GM23248 (cell line): Measurements from ENCODE around the gene FDX2. TPM values are rescaled to one million over a fixed set of nuclear protein-coding genes. Genes with fewer than 3 reads are reported as not detected.

Source experiments
- DNase-seq: peaks from one replicate; pipeline ENCODE4 v3.0.0-alpha.2; 2015
- H2AFZ ChIP-seq: fragments of 200-600 bp; sonication (generic); 2 replicates; pipeline ENCODE4 v1.6.1; 2016; ENCODE audit warnings: antibody characterized with exemption
- H3F3A ChIP-seq: fragments of 200-600 bp; sonication (generic); 2 replicates; pipeline ENCODE4 v1.6.1; 2016; ENCODE audit warnings: mild to moderate bottlenecking, antibody characterized with exemption, mixed run types; ENCODE audit not compliant: insufficient read depth
- H3K27ac ChIP-seq: fragments of 200-600 bp; sonication (generic); 2 replicates; pipeline ENCODE4 v1.5.1; 2016; ENCODE audit warnings: mild to moderate bottlenecking
- H3K27me3 ChIP-seq: fragments of 200-600 bp; sonication (generic); replicated peaks from 2 replicates; pipeline ENCODE4 v1.6.1; 2016; ENCODE audit warnings: mild to moderate bottlenecking; ENCODE audit not compliant: insufficient read depth
- H3K36me3 ChIP-seq: fragments of 200-600 bp; sonication (generic); 2 replicates; pipeline ENCODE4 v1.6.1; 2016; ENCODE audit warnings: low read depth, mild to moderate bottlenecking
- H3K4me1 ChIP-seq: fragments of 200-600 bp; sonication (generic); 2 replicates; pipeline ENCODE4 v1.6.1; 2016; ENCODE audit warnings: mild to moderate bottlenecking; ENCODE audit not compliant: insufficient read depth
- H3K4me2 ChIP-seq: fragments of 200-600 bp; sonication (generic); one replicate; pipeline ENCODE4 v1.6.1; 2016; ENCODE audit warnings: mild to moderate bottlenecking; ENCODE audit not compliant: unreplicated experiment
- H3K4me3 ChIP-seq: fragments of 200-600 bp; sonication (generic); 2 replicates; pipeline ENCODE4 v1.5.1; 2016; ENCODE audit warnings: mild to moderate bottlenecking
- H3K79me2 ChIP-seq: fragments of 200-600 bp; sonication (generic); 2 replicates; pipeline ENCODE4 v1.6.1; 2016; ENCODE audit warnings: mild to moderate bottlenecking; ENCODE audit not compliant: insufficient read depth
- H3K9ac ChIP-seq: fragments of 200-600 bp; sonication (generic); 2 replicates; pipeline ENCODE4 v1.6.1; 2016; ENCODE audit warnings: mild to moderate bottlenecking
- H3K9me2 ChIP-seq: fragments of 200-600 bp; sonication (generic); 2 replicates; pipeline ENCODE4 v1.6.1; 2016; ENCODE audit warnings: mixed run types, mild to moderate bottlenecking, moderate library complexity; ENCODE audit not compliant: insufficient read depth
- H3K9me3 ChIP-seq: fragments of 200-600 bp; sonication (generic); one replicate; pipeline ENCODE4 v1.6.1; 2017; ENCODE audit warnings: low read depth
- H4K20me1 ChIP-seq: fragments of 200-600 bp; sonication (generic); 2 replicates; pipeline ENCODE4 v1.6.0; 2016; ENCODE audit not compliant: insufficient read depth
- EZH2 ChIP-seq: fragments of 200-600 bp; sonication (generic); IDR thresholded peaks from 2 replicates; pipeline ENCODE4 v1.6.1; 2018; ENCODE audit warnings: antibody characterized with exemption, mild to moderate bottlenecking; ENCODE audit not compliant: insufficient read depth, poor library complexity, severe bottlenecking
- EZH2phosphoT487 ChIP-seq: fragments of 200-600 bp; sonication (generic); IDR thresholded peaks from 2 replicates; pipeline ENCODE4 v1.6.1; 2018; ENCODE audit warnings: antibody characterized with exemption, moderate library complexity, mild to moderate bottlenecking, low read depth; ENCODE audit not compliant: insufficient read depth
- WGBS, 2 experiments: methylation state at CpG; one replicate each; pipeline ENCODE4 v1.1.6; 2015 to 2017; ENCODE audit warnings: low lambda C conversion rate in 2 of 2, low coverage in 1 of 2; ENCODE audit errors: missing lambda C conversion rate in 2 of 2; 5-methylcytosine and 5-hydroxymethylcytosine counted together
- in situ Hi-C: fragments of 300-500 bp; cut with MboI; formaldehyde crosslinking; loops from 2 replicates; pipeline ENCODE4 v1.15.0; 2020
- polyA plus RNA-seq: library from polyadenylated mRNA; unstranded; fragments of >200 nt; fragmentation: Nextera tagmentation; extraction: Ambion mirVana; gene quantifications from 2 replicates; pipeline ENCODE4 v1.2.1, GENCODE V29; 2016
- total RNA-seq: library from RNA; depleted of rRNA; stranded (reverse); fragments of >200 nt; shearing (Covaris generic); gene quantifications from 2 replicates; pipeline ENCODE4 v1.2.3, GENCODE V29; 2014

FDX2 gene
- total and polyA plus RNA-seq, 2 experiments from 2014 or later = 46.6 to 48.9 TPM

DNA sequence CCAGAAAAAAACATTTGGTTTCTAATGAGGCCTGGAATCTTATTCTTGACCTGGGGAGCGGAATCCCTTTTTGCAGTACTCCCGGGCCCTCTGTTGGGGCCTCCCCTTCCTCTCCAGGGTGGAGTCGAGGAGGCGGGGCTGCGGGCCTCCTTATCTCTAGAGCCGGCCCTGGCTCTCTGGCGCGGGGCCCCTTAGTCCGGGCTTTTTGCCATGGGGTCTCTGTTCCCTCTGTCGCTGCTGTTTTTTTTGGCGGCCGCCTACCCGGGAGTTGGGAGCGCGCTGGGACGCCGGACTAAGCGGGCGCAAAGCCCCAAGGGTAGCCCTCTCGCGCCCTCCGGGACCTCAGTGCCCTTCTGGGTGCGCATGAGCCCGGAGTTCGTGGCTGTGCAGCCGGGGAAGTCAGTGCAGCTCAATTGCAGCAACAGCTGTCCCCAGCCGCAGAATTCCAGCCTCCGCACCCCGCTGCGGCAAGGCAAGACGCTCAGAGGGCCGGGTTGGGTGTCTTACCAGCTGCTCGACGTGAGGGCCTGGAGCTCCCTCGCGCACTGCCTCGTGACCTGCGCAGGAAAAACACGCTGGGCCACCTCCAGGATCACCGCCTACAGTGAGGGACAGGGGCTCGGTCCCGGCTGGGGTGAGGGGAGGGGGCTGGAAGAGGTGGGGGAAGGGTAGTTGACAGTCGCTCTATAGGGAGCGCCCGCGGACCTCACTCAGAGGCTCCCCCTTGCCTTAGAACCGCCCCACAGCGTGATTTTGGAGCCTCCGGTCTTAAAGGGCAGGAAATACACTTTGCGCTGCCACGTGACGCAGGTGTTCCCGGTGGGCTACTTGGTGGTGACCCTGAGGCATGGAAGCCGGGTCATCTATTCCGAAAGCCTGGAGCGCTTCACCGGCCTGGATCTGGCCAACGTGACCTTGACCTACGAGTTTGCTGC is 28.7 kb downstream of the FDX2 start, which contains the start of gene ICAM4:
Gene ICAM4 (plus strand): TSS at position 153 of the 935 bp plus-strand sequence. CDS start 58 bp downstream, at position 211.
- Histone ChIP-seq H3K27ac (no peak within 1 kb of the TSS), H3K36me3 (no peaks in the 10 kb centered on the region; the same call in 1 of the 2 replicates), H3K4me1 (no peaks in the 10 kb centered on the region; the same call in 1 of the 2 replicates), H4K20me1 (no peaks in the 10 kb centered on the region), H3K9me3 (no peaks in the 10 kb centered on the region), H3F3A (0 out of 2 replicates have a peak, but pooled peaks cover 9% of the 10 kb centered on the region), H3K79me2 (no peaks in the 10 kb centered on the region), H3K9ac (no peak within 1 kb of the TSS), H3K9me2 (no peaks in the 10 kb centered on the region), H3K4me3 (no peak within 1 kb of the TSS), H3K27me3 (no peaks in the 10 kb centered on the region), H2AFZ (peak within 1 kb of the TSS; percentile 43), H3K4me2 (no peak within 1 kb of the TSS)
- no peak for TF ChIP-seq EZH2
- no peak for TF ChIP-seq EZH2phosphoT487
- whole genome bisulfite sequencing, 2 experiments = 18% methylated on average over 47 to 54 of the region's 59 CpGs
- DNase-seq = peak; percentile 35
- in situ Hi-C loops = no loop called here

DNA sequence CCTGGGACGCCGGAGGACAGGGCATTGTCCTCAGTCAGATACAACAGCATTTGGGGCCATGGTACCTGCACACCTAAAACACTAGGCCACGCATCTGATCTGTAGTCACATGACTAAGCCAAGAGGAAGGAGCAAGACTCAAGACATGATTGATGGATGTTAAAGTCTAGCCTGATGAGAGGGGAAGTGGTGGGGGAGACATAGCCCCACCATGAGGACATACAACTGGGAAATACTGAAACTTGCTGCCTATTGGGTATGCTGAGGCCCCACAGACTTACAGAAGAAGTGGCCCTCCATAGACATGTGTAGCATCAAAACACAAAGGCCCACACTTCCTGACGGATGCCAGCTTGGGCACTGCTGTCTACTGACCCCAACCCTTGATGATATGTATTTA is 30.4 kb downstream of the FDX2 start:
- Histone ChIP-seq H2AFZ (no peak overlapping the region), H3K36me3 (no peaks in the 10 kb centered on the region; the same call in 1 of the 2 replicates), H3K9ac (no peak overlapping the region), H3K9me2 (no peaks in the 10 kb centered on the region), H3K27ac (no peak overlapping the region), H3K4me2 (no peak overlapping the region), H3F3A (0 out of 2 replicates have a peak, but pooled peaks cover 9% of the 10 kb centered on the region), H3K27me3 (no peaks in the 10 kb centered on the region), H3K79me2 (no peaks in the 10 kb centered on the region), H3K9me3 (no peaks in the 10 kb centered on the region), H3K4me3 (no peak overlapping the region), H4K20me1 (no peaks in the 10 kb centered on the region), H3K4me1 (no peaks in the 10 kb centered on the region)
- in situ Hi-C loops = no loop called here
- WGBS, 2 experiments = 83% methylated on average over 4 of the region's 4 CpGs
- DNase-seq = no peak
- TF ChIP-seq EZH2phosphoT487 (no peak), EZH2 (no peak)

- no peak overlapping the region for H3K4me2 ChIP-seq
- H3K36me3 ChIP-seq = no peaks in the 10 kb centered on the region; the same call in 1 of the 2 replicates
- H3K27ac ChIP-seq = no peak overlapping the region
- H3K79me2 ChIP-seq = no peaks in the 10 kb centered on the region
- H3K9ac ChIP-seq = no peak overlapping the region
- DNase-seq = no peak
- TF ChIP-seq EZH2phosphoT487 (no peak), EZH2 (no peak)
- no peaks in the 10 kb centered on the region for H3K9me3 ChIP-seq
- H3K4me1 ChIP-seq = no peaks in the 10 kb centered on the region
- no peaks in the 10 kb centered on the region for H3K9me2 ChIP-seq
- no peaks in the 10 kb centered on the region for H4K20me1 ChIP-seq
- H3K27me3 ChIP-seq = no peaks in the 10 kb centered on the region
- in situ Hi-C loops = no loop called here
- 85 to 95% methylated on average over 7 to 13 of the region's 13 CpGs for WGBS, 2 experiments
- no peak overlapping the region for H3K4me3 ChIP-seq
- H2AFZ ChIP-seq = no peak overlapping the region
- 0 out of 2 replicates have a peak, but pooled peaks cover 9% of the 10 kb centered on the region for H3F3A ChIP-seq
These were observed 30.9 kb downstream of the FDX2 start for GRCh38 chr19:10284960-10285278.

- WGBS, 2 experiments = 88 to 90% methylated on average over 28 to 31 of the region's 34 CpGs
- no peak overlapping the region for H3K4me3 ChIP-seq
These were observed 31.5 kb downstream of the FDX2 start for GRCh38 chr19:10284065-10284959.

More at GRCh38 chr19:10284065-10284959, 31.5 kb downstream of the FDX2 start:
- Histone ChIP-seq H4K20me1 (no peaks in the 10 kb centered on the region), H3K9me3 (no peaks in the 10 kb centered on the region), H3K4me2 (no peak overlapping the region), H3K27me3 (no peaks in the 10 kb centered on the region), H3F3A (0 out of 2 replicates have a peak, but pooled peaks cover 9% of the 10 kb centered on the region), H3K27ac (no peak overlapping the region), H2AFZ (no peak overlapping the region), H3K9ac (no peak overlapping the region), H3K36me3 (no peaks in the 10 kb centered on the region; the same call in 1 of the 2 replicates), H3K79me2 (no peaks in the 10 kb centered on the region), H3K4me1 (no peaks in the 10 kb centered on the region), H3K9me2 (no peaks in the 10 kb centered on the region)
- no peak for DNase-seq
- TF ChIP-seq EZH2 (no peak), EZH2phosphoT487 (no peak)
- in situ Hi-C loops = no loop called here
